DND-41 (cell line): ENCODE measurements around the gene PBX4.

Source experiments
- ATAC-seq: fragments of 200-7000 bp; cut with Tn5 transposase; 3 replicates; pipeline ENCODE4 v1.9.1; 2021; ENCODE audit warnings: low read depth; ENCODE audit not compliant: insufficient read depth
- DNase-seq: peaks from one replicate; pipeline ENCODE4 v3.0.0-alpha.2; 2020
- H2AFZ ChIP-seq: 2 replicates; pipeline ENCODE4 v1.6.0; 2012; ENCODE audit warnings: low read depth, low read length
- H3K27ac ChIP-seq: 2 replicates; pipeline ENCODE4 v1.5.1; 2012; ENCODE audit warnings: low read length, inconsistent platforms
- H3K27me3 ChIP-seq: fragments of 200-600 bp; sonication (generic); 2 replicates; pipeline ENCODE4 v1.6.0; 2012; ENCODE audit warnings: low read length, mild to moderate bottlenecking, inconsistent platforms; ENCODE audit not compliant: insufficient read depth, poor library complexity
- H3K36me3 ChIP-seq: 2 replicates; pipeline ENCODE4 v1.5.1; 2012; ENCODE audit warnings: low read length, inconsistent platforms; ENCODE audit not compliant: insufficient read depth
- H3K4me1 ChIP-seq: 2 replicates; pipeline ENCODE4 v1.5.1; 2012; ENCODE audit warnings: mild to moderate bottlenecking, low read length; ENCODE audit not compliant: insufficient read depth
- H3K4me2 ChIP-seq: 2 replicates; pipeline ENCODE4 v1.6.0; 2012; ENCODE audit warnings: mild to moderate bottlenecking, moderate library complexity, low read length, inconsistent platforms; ENCODE audit not compliant: insufficient read depth
- H3K4me3 ChIP-seq, 2 experiments: fragments of 200-600 bp in 1 of 2; shearing (Covaris generic) in 1 of 2; 2 replicates each; pipeline ENCODE4 v1.5.1; 2012 to 2016; ENCODE audit warnings: inconsistent platforms in 2 of 2, low read length in 2 of 2, mild to moderate bottlenecking in 2 of 2, low read depth in 1 of 2, moderate library complexity in 1 of 2
- H3K79me2 ChIP-seq: 2 replicates; pipeline ENCODE4 v1.6.0; 2012; ENCODE audit warnings: low read length, inconsistent platforms; ENCODE audit not compliant: insufficient read depth
- H3K9ac ChIP-seq: 2 replicates; pipeline ENCODE4 v1.6.0; 2012; ENCODE audit warnings: low read depth, mild to moderate bottlenecking, inconsistent platforms, low read length, moderate library complexity
- H3K9me3 ChIP-seq: 2 replicates; pipeline ENCODE4 v1.5.1; 2012; ENCODE audit warnings: low read length, moderate library complexity, mild to moderate bottlenecking, inconsistent platforms; ENCODE audit not compliant: insufficient read depth, severe bottlenecking
- H4K20me1 ChIP-seq: 2 replicates; pipeline ENCODE4 v1.6.0; 2012; ENCODE audit warnings: low read length; ENCODE audit not compliant: insufficient read depth
- CTCF ChIP-seq: IDR thresholded peaks from 2 replicates; pipeline ENCODE4 v1.5.1; 2012; ENCODE audit warnings: borderline replicate concordance, low read length, moderate library complexity, mild to moderate bottlenecking; ENCODE audit not compliant: poor library complexity, severe bottlenecking; ENCODE audit errors: extremely low read depth
- EZH2 ChIP-seq: IDR thresholded peaks from 3 replicates; pipeline ENCODE4 v1.6.1; 2012; ENCODE audit warnings: borderline replicate concordance, low read depth, mild to moderate bottlenecking, moderate library complexity, low read length, inconsistent platforms; ENCODE audit not compliant: severe bottlenecking

Gene PBX4

GRCh38 chr19:19654441-19654840 lies 36.0 kb upstream of the PBX4 start:
- DNase-seq (no peak), ATAC-seq (no peak)
- Histone ChIP-seq H4K20me1 (peaks cover 53% of the 10 kb centered on the region), H3K9ac (no peak overlapping the region), H3K36me3 (peaks cover 99% of the 10 kb centered on the region), H3K27me3 (no peaks in the 10 kb centered on the region), H3K4me2 (no peak overlapping the region), H3K4me3 (no peak overlapping the region), H2AFZ (no peak overlapping the region), H3K27ac (no peak overlapping the region), H3K4me1 (no peaks in the 10 kb centered on the region), H3K79me2 (peaks cover 20% of the 10 kb centered on the region), H3K9me3 (no peaks in the 10 kb centered on the region)
- no peak for TF ChIP-seq EZH2
- no peak for TF ChIP-seq CTCF

DNA sequence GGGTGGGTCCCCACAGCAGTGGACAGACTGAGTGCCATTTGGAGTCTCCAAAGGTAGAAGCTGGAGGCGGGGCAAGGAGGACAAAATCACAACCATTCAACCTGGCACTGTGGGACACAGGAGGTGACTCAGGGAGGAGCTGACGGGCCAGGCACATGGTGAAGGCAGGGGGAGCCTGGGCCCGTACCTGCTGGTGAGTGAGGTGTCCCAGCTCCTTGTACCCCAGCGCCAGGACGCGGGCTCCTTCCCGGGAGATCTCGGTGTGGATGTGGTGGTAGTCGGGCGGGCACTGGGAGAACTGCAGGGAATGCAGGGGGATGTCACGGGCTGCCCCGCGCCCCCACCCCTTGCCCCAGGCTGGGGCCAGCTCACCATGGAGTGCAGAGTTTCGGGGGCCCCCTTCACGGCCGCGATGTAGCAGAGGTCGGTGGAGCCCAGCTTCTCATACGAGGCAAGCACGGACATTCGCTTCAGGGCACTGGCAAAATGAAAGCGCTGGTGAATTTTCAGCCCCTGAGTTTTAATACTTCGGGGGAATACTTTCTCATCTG lies 35.2 kb upstream of the PBX4 start:
- ATAC-seq (no peak), DNase-seq (no peak)
- Histone ChIP-seq H4K20me1 (peaks cover 52% of the 10 kb centered on the region), H3K9me3 (no peaks in the 10 kb centered on the region), H3K4me3 (no peak overlapping the region), H2AFZ (no peak overlapping the region), H3K79me2 (peaks cover 13% of the 10 kb centered on the region), H3K4me1 (no peaks in the 10 kb centered on the region), H3K27me3 (no peaks in the 10 kb centered on the region), H3K4me2 (no peak overlapping the region), H3K9ac (no peak overlapping the region), H3K36me3 (peaks cover 98% of the 10 kb centered on the region), H3K27ac (no peak overlapping the region)
- TF ChIP-seq CTCF (no peak), EZH2 (no peak)

DNA sequence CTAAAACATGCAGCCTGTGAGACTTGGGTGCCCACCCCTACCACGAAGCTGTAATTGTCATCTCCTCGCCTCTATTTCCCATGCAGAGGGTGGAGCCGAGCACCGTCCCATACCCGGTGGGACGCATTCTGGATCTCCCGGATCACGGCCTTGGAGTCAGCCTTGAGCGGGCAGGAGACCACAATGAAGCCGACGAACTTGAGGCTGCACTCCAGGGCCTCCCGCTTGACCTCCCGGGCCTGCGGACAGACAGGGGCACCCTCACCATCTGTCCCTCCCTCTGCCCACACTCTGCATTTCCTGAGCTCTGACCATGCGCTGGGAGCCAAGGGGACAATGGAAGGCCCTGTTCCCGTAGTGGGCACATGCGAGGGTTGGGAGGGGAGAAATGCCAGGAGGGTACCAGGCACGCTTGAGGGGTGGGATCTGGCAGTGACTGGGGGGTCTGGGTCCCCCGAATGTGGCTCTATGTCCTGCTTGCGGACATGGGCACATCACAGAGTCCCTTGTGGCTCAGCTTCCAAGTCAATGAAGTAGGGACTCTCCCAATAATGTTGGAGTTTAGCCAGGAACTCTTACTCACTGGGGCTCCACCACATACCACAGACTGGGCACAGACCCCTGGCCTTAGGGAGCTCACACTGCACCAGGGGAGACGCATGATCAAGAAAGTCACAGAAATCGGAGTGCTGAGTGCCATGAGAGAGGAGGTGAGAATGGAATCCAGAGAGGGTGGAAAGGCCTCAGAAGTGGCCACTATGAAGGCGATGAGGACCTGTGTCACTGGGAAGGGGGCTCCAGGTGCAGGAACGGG lies 34.2 kb upstream of the PBX4 start:
- Histone ChIP-seq H3K4me1 (no peaks in the 10 kb centered on the region), H4K20me1 (peaks cover 50% of the 10 kb centered on the region), H3K4me3 (no peak overlapping the region), H3K27ac (no peak overlapping the region), H3K36me3 (peaks cover 96% of the 10 kb centered on the region), H3K9ac (no peak overlapping the region), H3K27me3 (no peaks in the 10 kb centered on the region), H2AFZ (no peak overlapping the region), H3K4me2 (no peak overlapping the region), H3K9me3 (no peaks in the 10 kb centered on the region), H3K79me2 (peaks cover 3% of the 10 kb centered on the region)
- TF ChIP-seq EZH2 (no peak), CTCF (no peak)
- no peak for DNase-seq
- ATAC-seq: no peak
